Measurements from ENCODE around the gene CCDC88A.
"Not testable (repeated sequence)": the region's sequence is repeated elsewhere in the genome, so short reads cannot be mapped to it uniquely, and the experiment has no call there.

The CCDC88A gene

GRCh38 chr2:55370208-55370607, 49.4 kb downstream of the CCDC88A start:
- Mint-ChIP-seq H3K36me3 (ENCODE audit: low read depth) (no peaks in the 10 kb centered on the region), H3K9me3 (no peaks in the 10 kb centered on the region), H3K27ac (no peak overlapping the region)

GRCh38 chr2:55365303-55365702, 54.4 kb downstream of the CCDC88A start:
- Mint-ChIP-seq H3K9me3 (no peaks in the 10 kb centered on the region), H3K4me3 (no peak overlapping the region), H3K27me3 (ENCODE audit: low read depth) (no peaks in the 10 kb centered on the region), H3K36me3 (ENCODE audit: low read depth) (no peaks in the 10 kb centered on the region), H3K4me1 (ENCODE audit: low read depth) (no peaks in the 10 kb centered on the region), H3K27ac (no peak overlapping the region)

More at GRCh38 chr2:55370208-55370607, 49.4 kb downstream of the CCDC88A start:
- no peaks in the 10 kb centered on the region for H3K27me3 Mint-ChIP-seq (ENCODE audit: low read depth)
- no peaks in the 10 kb centered on the region for H3K4me1 Mint-ChIP-seq (ENCODE audit: low read depth)
- no peak overlapping the region for H3K4me3 Mint-ChIP-seq

GRCh38 chr2:55364189-55365055, 55.2 kb downstream of the CCDC88A start:
- Mint-ChIP-seq H3K27me3 (ENCODE audit: low read depth) (no peaks in the 10 kb centered on the region), H3K27ac (no peak overlapping the region), H3K36me3 (ENCODE audit: low read depth) (no peaks in the 10 kb centered on the region), H3K9me3 (no peaks in the 10 kb centered on the region), H3K4me1 (ENCODE audit: low read depth) (no peaks in the 10 kb centered on the region), H3K4me3 (no peak overlapping the region)

GRCh38 chr2:55363636-55364035, 56.0 kb downstream of the CCDC88A start:
- no peak overlapping the region for H3K4me3 Mint-ChIP-seq
- H3K9me3 Mint-ChIP-seq, result no peaks in the 10 kb centered on the region
- no peaks in the 10 kb centered on the region for H3K4me1 Mint-ChIP-seq (ENCODE audit: low read depth)
- H3K27ac Mint-ChIP-seq, result no peak overlapping the region
- no peaks in the 10 kb centered on the region for H3K36me3 Mint-ChIP-seq (ENCODE audit: low read depth)
- H3K27me3 Mint-ChIP-seq (ENCODE audit: low read depth), result no peaks in the 10 kb centered on the region

- H3K36me3 Mint-ChIP-seq (ENCODE audit: low read depth), result no peaks in the 10 kb centered on the region
- H3K27me3 Mint-ChIP-seq (ENCODE audit: low read depth), result no peaks in the 10 kb centered on the region
- H3K4me3 Mint-ChIP-seq, result no peak overlapping the region
- no peaks in the 10 kb centered on the region for H3K4me1 Mint-ChIP-seq (ENCODE audit: low read depth)
- H3K27ac Mint-ChIP-seq, result no peak overlapping the region
- no peaks in the 10 kb centered on the region for H3K9me3 Mint-ChIP-seq
Observed at GRCh38 chr2:55361465-55362189, 58.0 kb downstream of the CCDC88A start.

- H3K4me3 Mint-ChIP-seq, result no peak overlapping the region
- no peaks in the 10 kb centered on the region for H3K4me1 Mint-ChIP-seq (ENCODE audit: low read depth)
- no peaks in the 10 kb centered on the region for H3K27me3 Mint-ChIP-seq (ENCODE audit: low read depth)
- H3K36me3 Mint-ChIP-seq (ENCODE audit: low read depth), result no peaks in the 10 kb centered on the region
- no peaks in the 10 kb centered on the region for H3K9me3 Mint-ChIP-seq
- no peak overlapping the region for H3K27ac Mint-ChIP-seq
Observed at GRCh38 chr2:55358451-55358850, 61.2 kb downstream of the CCDC88A start.

- H3K27ac Mint-ChIP-seq, result no peak overlapping the region
- H3K27me3 Mint-ChIP-seq (ENCODE audit: low read depth), result no peaks in the 10 kb centered on the region
- no peaks in the 10 kb centered on the region for H3K4me1 Mint-ChIP-seq (ENCODE audit: low read depth)
- no peaks in the 10 kb centered on the region for H3K36me3 Mint-ChIP-seq (ENCODE audit: low read depth)
- H3K4me3 Mint-ChIP-seq, result no peak overlapping the region
- H3K9me3 Mint-ChIP-seq, result no peaks in the 10 kb centered on the region
Observed at GRCh38 chr2:55357927-55358326, 61.7 kb downstream of the CCDC88A start.

GRCh38 chr2:55357164-55357563, 62.5 kb downstream of the CCDC88A start:
- Mint-ChIP-seq H3K27me3 (ENCODE audit: low read depth) (no peaks in the 10 kb centered on the region), H3K9me3 (no peaks in the 10 kb centered on the region), H3K36me3 (ENCODE audit: low read depth) (no peaks in the 10 kb centered on the region), H3K4me1 (ENCODE audit: low read depth) (no peaks in the 10 kb centered on the region), H3K4me3 (no peak overlapping the region), H3K27ac (no peak overlapping the region)

- not testable (repeated sequence) for H3K27ac Mint-ChIP-seq; H3K27me3 Mint-ChIP-seq (ENCODE audit: low read depth); H3K36me3 Mint-ChIP-seq (ENCODE audit: low read depth); H3K4me1 Mint-ChIP-seq (ENCODE audit: low read depth); H3K9me3 Mint-ChIP-seq; H3K4me3 Mint-ChIP-seq
Observed at GRCh38 chr2:55356136-55356535, 63.5 kb downstream of the CCDC88A start.

GRCh38 chr2:55355451-55355850, 64.2 kb downstream of the CCDC88A start:
- Mint-ChIP-seq H3K9me3 (no peaks in the 10 kb centered on the region), H3K36me3 (ENCODE audit: low read depth) (no peaks in the 10 kb centered on the region), H3K27ac (no peak overlapping the region), H3K27me3 (ENCODE audit: low read depth) (no peaks in the 10 kb centered on the region), H3K4me1 (ENCODE audit: low read depth) (no peaks in the 10 kb centered on the region), H3K4me3 (no peak overlapping the region)

GRCh38 chr2:55351672-55352071, 68.0 kb downstream of the CCDC88A start:
- H3K9me3 Mint-ChIP-seq, result no peaks in the 10 kb centered on the region
- H3K27me3 Mint-ChIP-seq (ENCODE audit: low read depth), result no peaks in the 10 kb centered on the region
- H3K27ac Mint-ChIP-seq, result no peak overlapping the region
- H3K36me3 Mint-ChIP-seq (ENCODE audit: low read depth), result no peaks in the 10 kb centered on the region
- no peaks in the 10 kb centered on the region for H3K4me1 Mint-ChIP-seq (ENCODE audit: low read depth)
- no peak overlapping the region for H3K4me3 Mint-ChIP-seq

- H3K4me3 Mint-ChIP-seq, result no peak overlapping the region
- no peaks in the 10 kb centered on the region for H3K36me3 Mint-ChIP-seq (ENCODE audit: low read depth)
- no peaks in the 10 kb centered on the region for H3K27me3 Mint-ChIP-seq (ENCODE audit: low read depth)
- H3K9me3 Mint-ChIP-seq, result no peaks in the 10 kb centered on the region
- no peak overlapping the region for H3K27ac Mint-ChIP-seq
- no peaks in the 10 kb centered on the region for H3K4me1 Mint-ChIP-seq (ENCODE audit: low read depth)
Observed at GRCh38 chr2:55345064-55345463, 74.6 kb downstream of the CCDC88A start.

GRCh38 chr2:55338268-55338667, 81.4 kb downstream of the CCDC88A start:
- Mint-ChIP-seq H3K36me3 (ENCODE audit: low read depth) (no peaks in the 10 kb centered on the region), H3K4me1 (ENCODE audit: low read depth) (no peaks in the 10 kb centered on the region), H3K9me3 (no peaks in the 10 kb centered on the region), H3K27me3 (ENCODE audit: low read depth) (no peaks in the 10 kb centered on the region), H3K27ac (no peak overlapping the region), H3K4me3 (no peak overlapping the region)

GRCh38 chr2:55334728-55335127, 84.9 kb downstream of the CCDC88A start:
- Mint-ChIP-seq H3K9me3 (no peaks in the 10 kb centered on the region), H3K27me3 (ENCODE audit: low read depth) (no peaks in the 10 kb centered on the region), H3K4me1 (ENCODE audit: low read depth) (no peaks in the 10 kb centered on the region), H3K4me3 (no peak overlapping the region), H3K36me3 (ENCODE audit: low read depth) (no peaks in the 10 kb centered on the region), H3K27ac (no peak overlapping the region)

Data from T-helper 1 cell treated with Interleukin-12 subunit alpha and Interleukin-12 subunit beta and Interleukin-4 antibody, amounts not matched to agents 30 μg/mL and 1 μg/mL, for 36 hours (primary cell).